Measurements from ENCODE around the gene STX2.
"Not testable (repeated sequence)": the region's sequence is repeated elsewhere in the genome, so short reads cannot be mapped to it uniquely, and the experiment has no call there.

Gene STX2

GRCh38 chr12:130879212-130879686, 40.2 kb upstream of the STX2 start:
- Mint-ChIP-seq H3K36me3 (ENCODE audit: low read depth) (peaks cover 36% of the 10 kb centered on the region), H3K27me3 (ENCODE audit: low read depth) (peaks cover 19% of the 10 kb centered on the region), H3K4me3 (peak overlapping the region in 1 of 3 experiments; percentile 5), H3K27ac (peak overlapping the region in 1 of 3 experiments; percentile 8), H3K9me3 (no peaks in the 10 kb centered on the region), H3K4me1 (peaks cover 23% of the 10 kb centered on the region)
- no peak for TF ChIP-seq CTCF (IDR thresholded peaks at IDR 0.05; ENCODE audit: unreplicated experiment in 3 of 3)

- TF ChIP-seq CTCF (IDR thresholded peaks at IDR 0.05; ENCODE audit: unreplicated experiment in 3 of 3): no peak
- H3K4me3 Mint-ChIP-seq: no peak overlapping the region
- no peak overlapping the region for H3K27ac Mint-ChIP-seq
- H3K9me3 Mint-ChIP-seq: no peaks in the 10 kb centered on the region
- peaks cover 43% of the 10 kb centered on the region for H3K36me3 Mint-ChIP-seq (ENCODE audit: low read depth)
- H3K27me3 Mint-ChIP-seq (ENCODE audit: low read depth): peaks cover 19% of the 10 kb centered on the region
- peaks cover 29% of the 10 kb centered on the region for H3K4me1 Mint-ChIP-seq
Measured at GRCh38 chr12:130878193-130879185, 39.4 kb upstream of the STX2 start.

- Mint-ChIP-seq H3K27me3 (ENCODE audit: low read depth) (peaks cover 19% of the 10 kb centered on the region), H3K9me3 (no peaks in the 10 kb centered on the region), H3K4me3 (no peak overlapping the region), H3K36me3 (ENCODE audit: low read depth) (peaks cover 54% of the 10 kb centered on the region), H3K4me1 (peaks cover 39% of the 10 kb centered on the region), H3K27ac (no peak overlapping the region)
- no peak for TF ChIP-seq CTCF (IDR thresholded peaks at IDR 0.05; ENCODE audit: unreplicated experiment in 3 of 3)
Measured at GRCh38 chr12:130877333-130877732, 38.3 kb upstream of the STX2 start.

- Mint-ChIP-seq H3K27ac (no peak overlapping the region), H3K4me1 (peaks cover 39% of the 10 kb centered on the region), H3K9me3 (no peaks in the 10 kb centered on the region), H3K27me3 (ENCODE audit: low read depth) (peaks cover 19% of the 10 kb centered on the region), H3K36me3 (ENCODE audit: low read depth) (peaks cover 54% of the 10 kb centered on the region), H3K4me3 (no peak overlapping the region)
- TF ChIP-seq CTCF (IDR thresholded peaks at IDR 0.05; ENCODE audit: unreplicated experiment in 3 of 3): no peak
Measured at GRCh38 chr12:130876758-130877157, 37.7 kb upstream of the STX2 start.

- Mint-ChIP-seq H3K4me3 (no peak overlapping the region), H3K27ac (no peak overlapping the region), H3K4me1 (peaks cover 39% of the 10 kb centered on the region), H3K9me3 (no peaks in the 10 kb centered on the region), H3K27me3 (ENCODE audit: low read depth) (peaks cover 19% of the 10 kb centered on the region), H3K36me3 (ENCODE audit: low read depth) (peaks cover 54% of the 10 kb centered on the region)
- TF ChIP-seq CTCF (IDR thresholded peaks at IDR 0.05; ENCODE audit: unreplicated experiment in 3 of 3): no peak
Measured at GRCh38 chr12:130876297-130876696, 37.2 kb upstream of the STX2 start.

GRCh38 chr12:130875708-130876107, 36.7 kb upstream of the STX2 start:
- Mint-ChIP-seq H3K4me1 (peaks cover 39% of the 10 kb centered on the region), H3K4me3 (peak overlapping the region; percentile 22 to 74 (median 33)), H3K36me3 (ENCODE audit: low read depth) (peaks cover 54% of the 10 kb centered on the region), H3K27me3 (ENCODE audit: low read depth) (peaks cover 14% of the 10 kb centered on the region)
- not testable (repeated sequence) for H3K27ac Mint-ChIP-seq, H3K9me3 Mint-ChIP-seq
